Measurements from ENCODE around the gene RHPN2.

Gene RHPN2

DNA sequence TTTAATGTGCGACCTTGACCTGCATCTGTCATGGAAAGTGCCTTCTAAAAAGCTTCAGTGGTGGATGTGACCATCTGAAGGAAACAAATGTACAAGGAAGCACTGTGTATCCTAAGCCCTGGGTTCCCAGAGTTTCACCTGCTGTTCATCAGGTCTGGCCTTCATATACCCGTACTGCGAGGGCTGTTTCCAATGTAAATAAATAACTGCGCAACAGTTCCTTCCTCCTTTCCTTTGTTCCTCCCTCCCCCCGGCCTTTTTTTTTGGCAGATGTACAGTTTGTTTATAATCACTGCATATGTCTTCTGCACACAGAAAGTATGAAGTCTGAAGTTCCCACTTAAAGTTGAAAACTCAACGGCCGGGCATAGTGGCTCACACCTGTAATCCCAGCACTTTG lies 87.4 kb downstream of the RHPN2 start:
- no peak for TF ChIP-seq EZH2phosphoT487 (IDR thresholded peaks at IDR 0.05; ENCODE audit: borderline replicate concordance)
- TF ChIP-seq, protein P1, sequence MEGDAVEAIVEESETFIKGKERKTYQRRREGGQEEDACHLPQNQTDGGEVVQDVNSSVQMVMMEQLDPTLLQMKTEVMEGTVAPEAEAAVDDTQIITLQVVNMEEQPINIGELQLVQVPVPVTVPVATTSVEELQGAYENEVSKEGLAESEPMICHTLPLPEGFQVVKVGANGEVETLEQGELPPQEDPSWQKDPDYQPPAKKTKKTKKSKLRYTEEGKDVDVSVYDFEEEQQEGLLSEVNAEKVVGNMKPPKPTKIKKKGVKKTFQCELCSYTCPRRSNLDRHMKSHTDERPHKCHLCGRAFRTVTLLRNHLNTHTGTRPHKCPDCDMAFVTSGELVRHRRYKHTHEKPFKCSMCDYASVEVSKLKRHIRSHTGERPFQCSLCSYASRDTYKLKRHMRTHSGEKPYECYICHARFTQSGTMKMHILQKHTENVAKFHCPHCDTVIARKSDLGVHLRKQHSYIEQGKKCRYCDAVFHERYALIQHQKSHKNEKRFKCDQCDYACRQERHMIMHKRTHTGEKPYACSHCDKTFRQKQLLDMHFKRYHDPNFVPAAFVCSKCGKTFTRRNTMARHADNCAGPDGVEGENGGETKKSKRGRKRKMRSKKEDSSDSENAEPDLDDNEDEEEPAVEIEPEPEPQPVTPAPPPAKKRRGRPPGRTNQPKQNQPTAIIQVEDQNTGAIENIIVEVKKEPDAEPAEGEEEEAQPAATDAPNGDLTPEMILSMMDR (conservative IDR thresholded peaks at IDR 0.05; ENCODE audit: low read length) = no peak
- H3K27me3 ChIP-seq (ENCODE audit: insufficient read depth, low read length, poor library complexity, severe bottlenecking) = no peaks in the 10 kb centered on the region

DNA sequence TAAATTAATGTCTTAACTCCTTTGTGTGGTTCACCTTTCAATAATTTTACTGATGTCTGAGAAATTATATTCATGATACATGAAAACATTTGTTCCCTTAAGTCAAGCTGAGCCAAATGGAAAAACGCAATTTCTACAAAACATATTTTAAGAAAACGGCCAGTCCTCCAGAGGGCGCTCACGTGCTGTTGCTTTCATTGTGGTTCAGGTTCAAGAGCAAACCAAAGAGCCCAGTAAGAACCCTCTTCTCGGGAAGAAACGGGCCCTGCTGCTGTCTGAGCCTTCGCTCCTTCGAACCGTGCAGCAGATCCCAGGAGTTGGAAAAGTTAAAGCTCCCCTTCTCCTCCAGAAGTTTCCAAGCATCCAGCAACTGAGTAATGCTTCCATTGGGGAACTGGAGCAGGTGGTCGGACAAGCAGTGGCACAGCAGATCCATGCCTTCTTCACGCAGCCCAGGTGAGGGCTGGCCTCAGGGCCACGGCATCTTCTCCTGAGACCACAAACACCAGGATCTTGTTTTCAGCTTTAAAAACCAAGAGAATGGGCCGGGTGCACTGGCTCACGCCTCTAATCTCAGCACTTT lies 88.4 kb downstream of the RHPN2 start:
- Histone ChIP-seq H2AFZ (ENCODE audit: low read length) (no peak overlapping the region), H3K4me1 (ENCODE audit: insufficient read depth, low read length, poor library complexity, severe bottlenecking) (no peaks in the 10 kb centered on the region), H3F3A (ENCODE audit: low read depth) (no peaks in the 10 kb centered on the region), H3K36me3 (ENCODE audit: insufficient read depth, low read length) (no peaks in the 10 kb centered on the region), H3K9me3 (ENCODE audit: insufficient read depth, low read depth, low read length) (no peaks in the 10 kb centered on the region), H3K27me3 (ENCODE audit: insufficient read depth, low read length, poor library complexity, severe bottlenecking) (no peaks in the 10 kb centered on the region), H3K79me2 (ENCODE audit: insufficient read depth, low read length) (peaks cover 4% of the 10 kb centered on the region), H3K9ac (ENCODE audit: low read depth, low read length, poor library complexity, severe bottlenecking) (no peak overlapping the region), H4K20me1 (ENCODE audit: insufficient read depth, low read length, poor library complexity, severe bottlenecking) (no peaks in the 10 kb centered on the region), H3K4me2 (ENCODE audit: low read depth, low read length, poor library complexity, severe bottlenecking) (no peak overlapping the region), H3K9me2 (replicated peaks; ENCODE audit: low read depth, low read length) (no peaks in the 10 kb centered on the region), H3K4me3 (ENCODE audit: low read length, poor library complexity, severe bottlenecking) (no peak overlapping the region)
- TF ChIP-seq EZH2phosphoT487 (IDR thresholded peaks at IDR 0.05; ENCODE audit: borderline replicate concordance) = no peak
- TF ChIP-seq, protein P1 (conservative IDR thresholded peaks at IDR 0.05; ENCODE audit: low read length) = peak; percentile 92

More for the DNA sequence above, 87.4 kb downstream of the RHPN2 start:
- H3K4me2 ChIP-seq (ENCODE audit: low read depth, low read length, poor library complexity, severe bottlenecking) = no peak overlapping the region
- no peaks in the 10 kb centered on the region for H3K9me2 ChIP-seq (replicated peaks; ENCODE audit: low read depth, low read length)
- no peak overlapping the region for H2AFZ ChIP-seq (ENCODE audit: low read length)
- no peaks in the 10 kb centered on the region for H3K4me1 ChIP-seq (ENCODE audit: insufficient read depth, low read length, poor library complexity, severe bottlenecking)
- no peak overlapping the region for H3K4me3 ChIP-seq (ENCODE audit: low read length, poor library complexity, severe bottlenecking)
- no peaks in the 10 kb centered on the region for H3K9me3 ChIP-seq (ENCODE audit: insufficient read depth, low read depth, low read length)
- H3F3A ChIP-seq (ENCODE audit: low read depth) = no peaks in the 10 kb centered on the region
- no peaks in the 10 kb centered on the region for H4K20me1 ChIP-seq (ENCODE audit: insufficient read depth, low read length, poor library complexity, severe bottlenecking)
- no peaks in the 10 kb centered on the region for H3K36me3 ChIP-seq (ENCODE audit: insufficient read depth, low read length)
- 0 out of 2 replicates have a peak, but pooled peaks cover 2% of the 10 kb centered on the region for H3K79me2 ChIP-seq (ENCODE audit: insufficient read depth, low read length)
- no peak overlapping the region for H3K9ac ChIP-seq (ENCODE audit: low read depth, low read length, poor library complexity, severe bottlenecking)

DNA sequence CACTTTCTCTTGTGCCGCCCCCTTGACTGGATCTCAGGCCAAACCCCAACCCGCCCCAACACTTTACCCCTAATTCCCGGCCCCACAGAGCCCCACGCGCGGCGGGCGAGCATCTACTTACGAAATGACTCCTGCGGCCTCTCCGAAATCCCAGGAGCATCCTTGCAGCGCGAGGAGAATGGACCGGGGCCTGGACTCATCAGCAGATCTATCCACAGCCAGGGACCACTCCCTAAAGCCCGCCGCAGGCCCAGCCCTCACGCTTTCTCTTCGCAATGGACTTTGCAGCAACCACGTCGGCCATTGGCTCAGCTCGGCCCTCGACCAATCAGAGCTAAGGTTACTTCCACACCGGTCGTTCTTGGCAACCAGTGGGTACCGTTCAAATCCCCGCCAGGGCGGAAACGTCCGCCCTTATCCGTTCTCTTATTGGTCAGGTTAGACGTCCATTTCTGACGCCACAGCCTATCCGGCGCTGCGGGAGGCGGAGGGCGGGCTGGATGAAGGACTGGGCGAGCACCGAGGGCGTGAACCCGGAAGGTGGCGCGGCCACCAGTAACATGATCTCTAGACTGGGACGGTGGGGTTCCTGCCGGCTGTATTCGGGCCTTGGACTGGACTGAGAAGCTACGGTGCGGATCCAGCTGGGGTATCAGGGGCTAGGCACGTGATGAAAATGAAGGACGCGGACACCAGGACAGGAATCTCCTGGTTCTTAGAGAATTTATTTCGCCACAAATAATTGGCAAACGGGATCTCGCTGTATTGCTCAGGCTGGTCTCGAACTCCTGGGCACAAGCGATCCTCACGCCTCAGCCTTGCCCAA lies 92.8 kb downstream of the RHPN2 start, which contains the start of the genes CEP89 and FAAP24:
Gene CEP89, minus strand, starts transcription at position 244 of the 826 bp plus-strand sequence. Its CDS starts 84 bp downstream, at position 160.
Gene FAAP24, plus strand, starts transcription at position 528 of the 826 bp plus-strand sequence. CDS start 955 bp downstream, outside the sequence.
- Histone ChIP-seq H3K4me3 (ENCODE audit: low read length, poor library complexity, severe bottlenecking) (peak within 1 kb of the TSS; percentile 95), H3K79me2 (ENCODE audit: insufficient read depth, low read length) (peaks cover 22% of the 10 kb centered on the region), H2AFZ (ENCODE audit: low read length) (peak within 1 kb of the TSS; percentile 89), H3K4me2 (ENCODE audit: low read depth, low read length, poor library complexity, severe bottlenecking) (peak within 1 kb of the TSS; percentile 94), H3K27me3 (ENCODE audit: insufficient read depth, low read length, poor library complexity, severe bottlenecking) (no peaks in the 10 kb centered on the region), H4K20me1 (ENCODE audit: insufficient read depth, low read length, poor library complexity, severe bottlenecking) (no peaks in the 10 kb centered on the region), H3F3A (ENCODE audit: low read depth) (no peaks in the 10 kb centered on the region), H3K4me1 (ENCODE audit: insufficient read depth, low read length, poor library complexity, severe bottlenecking) (peaks cover 6% of the 10 kb centered on the region), H3K9me3 (ENCODE audit: insufficient read depth, low read depth, low read length) (no peaks in the 10 kb centered on the region), H3K9ac (ENCODE audit: low read depth, low read length, poor library complexity, severe bottlenecking) (peak within 1 kb of the TSS; percentile 88), H3K9me2 (replicated peaks; ENCODE audit: low read depth, low read length) (no peaks in the 10 kb centered on the region), H3K36me3 (ENCODE audit: insufficient read depth, low read length) (no peaks in the 10 kb centered on the region)
- TF ChIP-seq, protein P1 (conservative IDR thresholded peaks at IDR 0.05; ENCODE audit: low read length) = no peak
- TF ChIP-seq EZH2phosphoT487 (IDR thresholded peaks at IDR 0.05; ENCODE audit: borderline replicate concordance) = no peak

Data from Loucy (cell line).